ENCODE measurements around the gene IPPK. TPM values are rescaled to one million over a fixed set of nuclear protein-coding genes. Genes with fewer than 3 reads are reported as not detected.

The IPPK gene
- total RNA-seq, 2 donors from 2014 or later = 10.3 to 14.0 TPM

DNA sequence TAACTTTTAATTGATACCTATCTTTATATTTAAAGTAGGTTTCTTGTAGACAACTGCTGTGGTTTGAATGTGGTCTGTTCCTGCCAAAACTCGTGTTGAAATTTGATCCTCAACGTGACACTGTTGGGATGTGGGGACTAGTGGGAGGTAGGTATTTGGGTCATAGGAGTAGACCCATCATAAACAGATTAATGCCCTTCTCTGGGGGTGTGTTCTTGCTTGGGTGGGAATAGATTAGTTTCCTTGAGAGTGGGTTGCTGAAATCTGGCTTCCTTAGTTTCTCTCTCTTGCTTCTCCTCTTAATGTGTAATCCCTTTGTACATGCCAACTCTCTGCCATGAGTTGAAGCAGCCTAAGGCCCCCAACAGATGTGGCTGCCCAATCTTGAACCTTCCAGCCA, 34.6 kb upstream of the IPPK start:
- intact Hi-C loops (cut with DNase I) = no loop called here
- no peaks in the 10 kb centered on the region for H3K27me3 ChIP-seq (replicated peaks; ENCODE audit: insufficient read depth)
- H3K4me3 ChIP-seq = no peak overlapping the region
- no peaks in the 10 kb centered on the region for H3K9me3 ChIP-seq
- 59% methylated on average over 2 of the region's 2 CpGs for WGBS
- H3K36me3 ChIP-seq = no peaks in the 10 kb centered on the region
- TF ChIP-seq POLR2AphosphoS5 (IDR thresholded peaks at IDR 0.05) (no peak), POLR2A (IDR thresholded peaks at IDR 0.05) (no peak)
- TF ChIP-seq, protein P1, sequence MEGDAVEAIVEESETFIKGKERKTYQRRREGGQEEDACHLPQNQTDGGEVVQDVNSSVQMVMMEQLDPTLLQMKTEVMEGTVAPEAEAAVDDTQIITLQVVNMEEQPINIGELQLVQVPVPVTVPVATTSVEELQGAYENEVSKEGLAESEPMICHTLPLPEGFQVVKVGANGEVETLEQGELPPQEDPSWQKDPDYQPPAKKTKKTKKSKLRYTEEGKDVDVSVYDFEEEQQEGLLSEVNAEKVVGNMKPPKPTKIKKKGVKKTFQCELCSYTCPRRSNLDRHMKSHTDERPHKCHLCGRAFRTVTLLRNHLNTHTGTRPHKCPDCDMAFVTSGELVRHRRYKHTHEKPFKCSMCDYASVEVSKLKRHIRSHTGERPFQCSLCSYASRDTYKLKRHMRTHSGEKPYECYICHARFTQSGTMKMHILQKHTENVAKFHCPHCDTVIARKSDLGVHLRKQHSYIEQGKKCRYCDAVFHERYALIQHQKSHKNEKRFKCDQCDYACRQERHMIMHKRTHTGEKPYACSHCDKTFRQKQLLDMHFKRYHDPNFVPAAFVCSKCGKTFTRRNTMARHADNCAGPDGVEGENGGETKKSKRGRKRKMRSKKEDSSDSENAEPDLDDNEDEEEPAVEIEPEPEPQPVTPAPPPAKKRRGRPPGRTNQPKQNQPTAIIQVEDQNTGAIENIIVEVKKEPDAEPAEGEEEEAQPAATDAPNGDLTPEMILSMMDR (IDR thresholded peaks at IDR 0.05) = no peak
- DNase-seq (ENCODE audit: low spot score) = no peak
- no peaks in the 10 kb centered on the region for H3K4me1 ChIP-seq (replicated peaks)
- H3K27ac ChIP-seq = no peak overlapping the region

DNA sequence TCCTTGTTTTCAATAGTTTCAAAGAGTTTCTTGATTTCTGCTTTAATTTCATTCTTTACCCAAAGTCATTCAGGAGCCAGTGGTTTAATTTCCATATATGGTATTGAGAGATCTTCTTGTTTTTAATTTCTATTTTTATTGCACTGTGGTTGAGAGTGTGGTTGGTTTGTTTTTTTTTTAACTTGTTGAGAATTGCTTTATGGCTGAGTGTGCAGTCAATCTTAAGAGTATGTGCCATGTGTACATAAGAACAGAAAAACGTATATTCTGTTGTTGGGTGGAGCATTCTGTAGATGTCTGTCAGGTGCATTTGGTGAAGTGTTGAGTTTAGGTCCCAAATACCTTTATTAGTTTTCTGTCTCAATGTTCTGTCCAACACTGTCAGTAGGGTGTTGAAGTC, 26.7 kb upstream of the IPPK start:
- no peaks in the 10 kb centered on the region for H3K4me1 ChIP-seq (replicated peaks)
- H3K27me3 ChIP-seq (replicated peaks; ENCODE audit: insufficient read depth) = no peaks in the 10 kb centered on the region
- H3K9me3 ChIP-seq = no peaks in the 10 kb centered on the region
- no peak overlapping the region for H3K4me3 ChIP-seq
- WGBS = 50% methylated on average over 1 of the region's 1 CpG
- intact Hi-C loops (cut with DNase I) = no loop called here
- TF ChIP-seq POLR2A (IDR thresholded peaks at IDR 0.05) (no peak), POLR2AphosphoS5 (IDR thresholded peaks at IDR 0.05) (no peak)
- TF ChIP-seq, protein P1 (IDR thresholded peaks at IDR 0.05) = no peak
- no peak overlapping the region for H3K27ac ChIP-seq
- no peaks in the 10 kb centered on the region for H3K36me3 ChIP-seq
- DNase-seq (ENCODE audit: low spot score) = no peak

DNA sequence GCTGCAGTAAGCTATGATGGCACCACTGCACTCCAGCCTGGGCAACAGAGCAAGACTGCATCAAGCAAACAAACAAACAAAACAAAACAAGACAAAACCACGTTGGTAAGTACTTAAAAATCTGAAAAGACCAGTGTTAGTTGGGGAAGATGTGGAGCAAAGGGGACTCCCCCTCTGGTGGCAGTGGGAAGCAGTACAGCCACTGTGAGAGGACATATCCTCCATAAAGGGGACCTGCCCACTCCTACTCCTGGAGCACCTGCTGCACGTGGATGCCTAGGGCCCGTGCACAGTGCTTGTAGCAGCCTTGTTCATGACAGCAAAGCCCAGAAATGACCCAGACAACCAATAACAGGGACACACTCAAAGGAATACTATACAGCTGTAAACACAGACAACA, 17.0 kb upstream of the IPPK start:
- no peak overlapping the region for H3K27ac ChIP-seq
- no peaks in the 10 kb centered on the region for H3K27me3 ChIP-seq (replicated peaks; ENCODE audit: insufficient read depth)
- no peak for DNase-seq (ENCODE audit: low spot score)
- H3K9me3 ChIP-seq = no peaks in the 10 kb centered on the region
- no peaks in the 10 kb centered on the region for H3K36me3 ChIP-seq
- H3K4me1 ChIP-seq (replicated peaks) = no peaks in the 10 kb centered on the region
- WGBS = 67% methylated on average over 3 of the region's 3 CpGs
- TF ChIP-seq POLR2AphosphoS5 (IDR thresholded peaks at IDR 0.05) = no peak
- no peak for TF ChIP-seq POLR2A (IDR thresholded peaks at IDR 0.05)
- TF ChIP-seq, protein P1 (IDR thresholded peaks at IDR 0.05) = no peak
- intact Hi-C loops (cut with DNase I) = no loop called here
- no peak overlapping the region for H3K4me3 ChIP-seq

DNA sequence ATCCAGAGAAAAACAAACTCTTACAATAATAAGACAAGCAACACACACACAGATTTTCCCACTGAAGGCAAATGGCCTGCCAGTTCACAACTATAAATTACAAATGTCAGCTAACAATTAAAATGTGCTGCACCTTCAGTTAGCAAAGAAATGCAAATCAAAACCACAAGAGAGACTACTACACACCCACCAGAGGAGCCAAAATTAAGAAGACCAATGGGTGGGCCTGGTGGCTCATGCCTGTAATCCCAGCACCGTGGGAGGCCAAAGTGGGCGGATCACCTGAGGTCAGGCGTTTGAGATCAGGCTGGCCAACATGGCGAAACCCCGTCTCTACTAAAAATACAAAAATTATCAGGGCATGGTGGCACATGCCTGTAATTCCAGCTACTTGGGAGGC, 15.1 kb upstream of the IPPK start:
- Histone ChIP-seq H3K36me3 (no peaks in the 10 kb centered on the region), H3K4me1 (replicated peaks) (no peaks in the 10 kb centered on the region), H3K27ac (no peak overlapping the region), H3K27me3 (replicated peaks; ENCODE audit: insufficient read depth) (no peaks in the 10 kb centered on the region), H3K9me3 (no peaks in the 10 kb centered on the region), H3K4me3 (no peak overlapping the region)
- intact Hi-C loops (cut with DNase I) = no loop called here
- WGBS = 77% methylated on average over 5 of the region's 5 CpGs
- TF ChIP-seq, protein P1 (IDR thresholded peaks at IDR 0.05) = no peak
- TF ChIP-seq POLR2A (IDR thresholded peaks at IDR 0.05) = no peak
- TF ChIP-seq POLR2AphosphoS5 (IDR thresholded peaks at IDR 0.05) = no peak
- DNase-seq (ENCODE audit: low spot score) = no peak

DNA sequence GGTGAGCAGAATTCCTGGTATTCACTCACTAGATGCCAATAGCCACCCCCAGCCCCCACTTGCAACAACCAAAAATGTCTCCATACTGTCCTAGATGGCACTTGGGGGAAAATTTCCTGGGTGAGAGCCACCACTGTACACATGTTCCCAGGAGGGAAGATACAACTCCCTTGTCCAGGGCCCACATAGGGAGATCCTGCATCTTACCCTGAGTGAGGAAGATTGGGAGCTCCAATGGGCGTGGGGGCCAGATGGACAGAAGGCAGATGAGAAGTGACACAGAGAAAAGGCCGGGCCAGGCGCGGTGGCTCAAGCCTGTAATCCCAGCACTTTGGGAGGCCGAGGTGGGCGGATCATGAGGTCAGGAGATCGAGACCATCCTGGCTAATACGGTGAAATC, 12.3 kb upstream of the IPPK start:
- intact Hi-C loops (cut with DNase I) = no loop called here
- Histone ChIP-seq H3K27me3 (replicated peaks; ENCODE audit: insufficient read depth) (no peaks in the 10 kb centered on the region), H3K4me3 (no peak overlapping the region), H3K36me3 (no peaks in the 10 kb centered on the region), H3K27ac (no peak overlapping the region), H3K9me3 (no peaks in the 10 kb centered on the region), H3K4me1 (replicated peaks) (no peaks in the 10 kb centered on the region)
- WGBS = 97% methylated on average over 8 of the region's 8 CpGs
- DNase-seq (ENCODE audit: low spot score) = no peak
- TF ChIP-seq, protein P1 (IDR thresholded peaks at IDR 0.05) = no peak

All from prostate gland (tissue), 2 donors.